ENCODE results near the gene INHBC.

INHBC gene

DNA sequence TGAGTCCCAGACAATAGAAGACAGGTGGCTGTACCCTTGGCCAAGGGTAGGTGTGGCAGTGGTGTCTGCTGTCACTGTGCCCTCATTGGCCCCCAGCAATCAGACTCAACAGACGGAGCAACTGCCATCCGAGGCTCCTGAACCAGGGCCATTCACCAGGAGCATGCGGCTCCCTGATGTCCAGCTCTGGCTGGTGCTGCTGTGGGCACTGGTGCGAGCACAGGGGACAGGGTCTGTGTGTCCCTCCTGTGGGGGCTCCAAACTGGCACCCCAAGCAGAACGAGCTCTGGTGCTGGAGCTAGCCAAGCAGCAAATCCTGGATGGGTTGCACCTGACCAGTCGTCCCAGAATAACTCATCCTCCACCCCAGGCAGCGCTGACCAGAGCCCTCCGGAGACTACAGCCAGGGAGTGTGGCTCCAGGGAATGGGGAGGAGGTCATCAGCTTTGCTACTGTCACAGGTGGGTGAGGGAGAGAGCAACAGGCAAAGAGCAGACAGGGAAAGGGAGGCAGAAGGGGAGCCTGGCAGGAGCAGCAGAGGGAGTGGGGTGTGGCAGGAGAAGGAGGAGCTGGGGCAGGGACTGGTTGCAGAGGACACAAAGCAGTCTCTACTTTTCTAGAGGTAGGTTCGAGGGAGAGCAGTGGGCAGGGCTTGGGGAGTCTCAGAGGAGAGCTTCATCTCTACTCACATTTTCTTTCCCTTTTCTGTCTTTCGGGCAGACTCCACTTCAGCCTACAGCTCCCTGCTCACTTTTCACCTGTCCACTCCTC is 21.0 kb downstream of the INHBC start:
- DNase-seq: no peak

GRCh38 chr12:57456145-57456700 is 21.6 kb downstream of the INHBC start:
- peak; percentile 4 for DNase-seq

GRCh38 chr12:57456737-57457490 is 22.3 kb downstream of the INHBC start:
- no peak for DNase-seq

DNA sequence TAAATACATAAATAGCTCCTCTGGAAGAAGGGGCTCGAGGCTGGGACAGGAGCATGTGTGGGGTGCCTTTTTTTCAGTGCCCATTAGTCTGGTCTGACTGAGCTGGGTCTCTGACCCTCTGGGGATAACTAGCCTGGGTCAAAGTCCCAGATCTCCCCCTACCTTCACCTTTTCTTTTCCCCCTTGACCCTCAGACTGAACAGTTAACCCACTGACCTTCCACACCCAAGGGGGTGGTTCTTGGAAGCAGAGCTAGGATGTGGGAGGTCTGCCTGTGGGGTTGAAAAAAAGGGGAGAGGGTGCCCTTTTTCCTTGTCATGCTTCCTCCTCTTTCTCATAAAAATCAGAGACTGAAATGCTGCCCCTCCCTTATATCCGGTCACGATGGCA is 24.1 kb downstream of the INHBC start:
- no peak for DNase-seq

- DNase-seq: peak; percentile 83
Observed at GRCh38 chr12:57459055-57459749, 24.6 kb downstream of the INHBC start.

DNA sequence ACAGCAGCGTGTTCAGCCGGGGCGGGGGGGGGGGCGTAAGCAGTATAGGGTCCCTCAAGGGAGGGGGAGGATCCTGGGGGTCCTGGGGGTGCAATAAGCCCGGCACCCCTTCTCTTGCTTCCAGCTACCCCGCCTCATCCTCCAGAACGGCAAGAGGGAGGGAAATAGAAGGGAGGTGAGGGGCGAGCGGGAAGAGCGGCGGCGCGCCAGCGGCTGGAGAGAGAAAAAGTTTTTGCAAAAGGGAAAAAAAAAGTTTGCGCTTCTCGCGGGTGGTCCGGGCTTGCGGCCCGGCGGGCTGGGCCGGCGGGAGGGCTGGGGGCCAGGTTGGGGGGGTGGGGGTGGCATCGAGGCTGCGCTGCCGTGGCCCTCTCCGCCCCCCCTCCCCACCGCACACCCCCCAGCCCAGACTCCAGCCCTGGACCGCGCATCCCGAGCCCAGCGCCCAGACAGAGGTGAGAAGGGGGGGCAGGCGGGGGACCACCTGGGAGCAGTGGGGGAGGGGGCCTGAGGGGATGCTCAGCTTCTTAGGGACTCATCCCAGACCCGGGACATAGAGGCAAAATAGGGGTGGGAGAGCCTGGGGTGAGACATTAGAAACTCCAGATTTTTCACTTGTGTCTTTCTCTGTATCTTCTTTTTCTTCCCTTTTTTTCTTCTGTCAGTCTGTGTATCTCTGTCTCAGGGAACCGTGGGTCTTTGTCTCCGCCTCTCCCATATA is 25.3 kb downstream of the INHBC start, which contains the start of gene GLI1:
GLI1 (plus strand) TSS at position 36 of the 718 bp plus-strand sequence. CDS start 3,907 bp downstream, outside the sequence.
- DNase-seq: no peak

- DNase-seq: no peak
Observed at GRCh38 chr12:57460468-57460784, 25.8 kb downstream of the INHBC start.

GRCh38 chr12:57460841-57461275 is 26.3 kb downstream of the INHBC start:
- DNase-seq: no peak

DNA sequence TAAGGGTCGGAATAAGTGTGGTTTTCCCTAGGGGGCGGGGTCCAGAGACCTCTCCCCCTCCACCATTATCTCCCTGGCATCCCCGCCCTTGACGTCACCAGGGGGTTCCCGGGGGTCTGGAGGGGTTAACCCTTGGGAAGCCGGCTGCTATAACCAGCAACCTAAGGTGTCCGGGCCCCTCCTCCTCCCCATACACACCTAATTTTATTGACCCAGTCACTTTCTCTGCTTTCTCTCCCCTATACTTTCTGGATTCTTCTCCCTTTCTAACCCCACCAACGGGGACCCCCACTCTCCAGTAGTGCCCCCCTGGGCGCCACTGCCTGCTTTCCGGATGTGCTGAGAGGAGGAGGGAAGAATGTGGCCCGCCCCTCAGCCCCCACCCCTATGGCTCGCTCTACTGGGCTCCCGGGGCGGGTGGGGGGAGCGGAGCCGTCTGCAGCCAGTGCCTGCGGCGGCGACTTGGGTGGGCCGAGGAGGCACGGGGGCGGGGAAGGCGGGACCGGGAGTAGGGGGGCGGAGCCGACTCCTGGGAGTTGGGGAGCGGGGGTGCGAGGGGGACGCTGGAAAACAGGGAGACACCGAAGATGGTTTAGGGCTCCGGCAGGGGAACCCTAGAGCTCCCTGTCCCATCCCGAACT is 26.8 kb downstream of the INHBC start:
- DNase-seq: no peak

GRCh38 chr12:57461917-57462250 is 27.3 kb downstream of the INHBC start:
- no peak for DNase-seq

- peak; percentile 72 for DNase-seq
Observed at GRCh38 chr12:57462251-57462911, 27.8 kb downstream of the INHBC start.

GRCh38 chr12:57462912-57463253 is 28.3 kb downstream of the INHBC start:
- DNase-seq: no peak

- no peak for DNase-seq
Observed at GRCh38 chr12:57464569-57464968, 30.0 kb downstream of the INHBC start.

DNA sequence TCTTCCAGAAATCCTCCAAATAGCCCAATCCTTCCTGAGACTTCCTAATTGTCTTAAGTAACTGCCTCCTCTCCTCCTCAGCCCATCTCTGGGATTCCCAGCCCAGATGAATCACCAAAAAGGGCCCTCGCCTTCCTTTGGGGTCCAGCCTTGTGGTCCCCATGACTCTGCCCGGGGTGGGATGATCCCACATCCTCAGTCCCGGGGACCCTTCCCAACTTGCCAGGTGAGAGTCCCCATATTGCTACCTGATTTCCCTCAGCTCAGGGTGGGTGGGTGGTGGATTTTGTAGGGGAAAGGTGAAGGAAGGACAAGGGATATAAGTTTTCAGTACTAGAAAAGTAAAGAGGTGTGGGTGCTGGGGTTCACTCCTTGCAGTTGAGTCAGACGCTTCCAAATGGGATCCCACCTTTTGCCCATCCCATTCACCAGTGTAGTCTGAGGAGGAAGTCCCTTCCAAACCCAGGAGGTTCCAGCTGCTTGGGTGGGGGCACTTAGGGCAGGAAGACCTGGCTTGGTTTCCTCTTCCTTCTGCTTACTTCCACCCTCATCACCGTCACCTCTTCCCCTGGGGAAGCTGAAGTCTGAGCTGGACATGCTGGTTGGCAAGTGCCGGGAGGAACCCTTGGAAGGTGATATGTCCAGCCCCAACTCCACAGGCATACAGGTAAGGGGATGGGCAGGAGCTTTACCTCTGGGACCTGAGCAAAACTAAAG is 30.6 kb downstream of the INHBC start:
- DNase-seq: no peak

DNA sequence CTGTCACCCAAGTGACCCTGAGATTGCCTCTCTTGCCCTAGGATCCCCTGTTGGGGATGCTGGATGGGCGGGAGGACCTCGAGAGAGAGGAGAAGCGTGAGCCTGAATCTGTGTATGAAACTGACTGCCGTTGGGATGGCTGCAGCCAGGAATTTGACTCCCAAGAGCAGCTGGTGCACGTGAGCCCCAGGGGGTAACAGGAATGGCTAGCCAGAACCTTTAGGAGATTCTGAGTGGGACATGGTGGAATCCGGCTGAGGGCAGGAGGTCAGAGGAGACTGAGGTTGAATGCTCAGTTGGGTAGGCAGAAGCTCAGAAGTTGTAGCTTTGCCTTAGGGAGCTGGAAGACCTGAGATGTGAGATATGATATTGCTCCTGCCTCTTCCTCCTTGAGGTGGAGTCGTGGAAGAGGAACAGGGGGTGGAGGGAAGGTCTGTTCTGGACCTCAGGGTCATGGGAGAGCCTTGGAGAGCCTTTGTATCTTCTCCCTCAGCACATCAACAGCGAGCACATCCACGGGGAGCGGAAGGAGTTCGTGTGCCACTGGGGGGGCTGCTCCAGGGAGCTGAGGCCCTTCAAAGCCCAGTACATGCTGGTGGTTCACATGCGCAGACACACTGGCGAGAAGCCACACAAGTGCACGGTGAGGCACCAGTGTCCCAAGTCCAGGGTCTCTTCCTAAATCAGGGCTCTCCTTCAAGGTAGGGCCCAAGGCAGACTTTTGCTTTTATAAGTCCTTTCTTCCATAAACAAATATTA is 31.3 kb downstream of the INHBC start:
- no peak for DNase-seq

DNA sequence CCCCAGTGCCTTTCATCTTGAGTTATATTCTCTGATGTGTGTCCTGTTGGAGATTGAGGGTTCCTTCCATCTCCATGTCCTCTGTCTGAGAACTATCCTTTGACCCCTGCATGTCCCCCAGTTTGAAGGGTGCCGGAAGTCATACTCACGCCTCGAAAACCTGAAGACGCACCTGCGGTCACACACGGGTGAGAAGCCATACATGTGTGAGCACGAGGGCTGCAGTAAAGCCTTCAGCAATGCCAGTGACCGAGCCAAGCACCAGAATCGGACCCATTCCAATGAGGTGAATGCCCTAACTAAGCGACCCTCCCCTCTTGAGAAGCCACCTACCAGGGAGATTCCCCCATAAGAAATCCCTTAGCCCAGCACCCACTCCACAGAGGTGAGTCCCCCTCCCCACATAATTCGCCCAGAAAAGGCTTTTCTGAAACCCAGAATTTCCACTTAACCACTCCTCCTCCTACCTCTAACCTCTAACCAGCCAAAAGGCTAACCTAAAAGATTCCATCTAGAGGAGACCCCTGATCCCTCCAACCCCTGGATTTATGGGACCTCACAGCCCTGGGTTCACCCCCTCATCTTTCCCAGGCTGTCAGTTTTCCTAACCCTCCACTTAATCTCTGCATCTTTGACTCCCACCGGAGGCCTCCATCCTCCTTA is 32.8 kb downstream of the INHBC start:
- no peak for DNase-seq

DNA sequence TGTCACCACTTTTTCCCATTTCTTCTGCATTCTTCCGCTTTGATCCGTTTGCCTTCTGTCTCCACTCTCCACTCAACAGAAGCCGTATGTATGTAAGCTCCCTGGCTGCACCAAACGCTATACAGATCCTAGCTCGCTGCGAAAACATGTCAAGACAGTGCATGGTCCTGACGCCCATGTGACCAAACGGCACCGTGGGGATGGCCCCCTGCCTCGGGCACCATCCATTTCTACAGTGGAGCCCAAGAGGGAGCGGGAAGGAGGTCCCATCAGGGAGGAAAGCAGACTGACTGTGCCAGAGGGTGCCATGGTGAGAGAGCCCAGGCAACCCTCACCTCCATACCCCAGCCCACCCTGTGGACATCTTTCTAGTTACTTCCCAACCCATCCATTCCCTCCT is 33.3 kb downstream of the INHBC start:
- DNase-seq: no peak

- DNase-seq: no peak
Observed at GRCh38 chr12:57469296-57470164, 34.9 kb downstream of the INHBC start.
